ENCODE results near the gene ABCA2. TPM values are rescaled to one million over a fixed set of nuclear protein-coding genes. Genes with fewer than 3 reads are reported as not detected.

The ABCA2 gene
- total and polyA plus RNA-seq, 9 of the 15 experiments (the other 6 are each of a cell fraction or from before 2014, with no cell fraction given): 0.69 to 16.3 (median 6.1) TPM; not detected in 2

DNA sequence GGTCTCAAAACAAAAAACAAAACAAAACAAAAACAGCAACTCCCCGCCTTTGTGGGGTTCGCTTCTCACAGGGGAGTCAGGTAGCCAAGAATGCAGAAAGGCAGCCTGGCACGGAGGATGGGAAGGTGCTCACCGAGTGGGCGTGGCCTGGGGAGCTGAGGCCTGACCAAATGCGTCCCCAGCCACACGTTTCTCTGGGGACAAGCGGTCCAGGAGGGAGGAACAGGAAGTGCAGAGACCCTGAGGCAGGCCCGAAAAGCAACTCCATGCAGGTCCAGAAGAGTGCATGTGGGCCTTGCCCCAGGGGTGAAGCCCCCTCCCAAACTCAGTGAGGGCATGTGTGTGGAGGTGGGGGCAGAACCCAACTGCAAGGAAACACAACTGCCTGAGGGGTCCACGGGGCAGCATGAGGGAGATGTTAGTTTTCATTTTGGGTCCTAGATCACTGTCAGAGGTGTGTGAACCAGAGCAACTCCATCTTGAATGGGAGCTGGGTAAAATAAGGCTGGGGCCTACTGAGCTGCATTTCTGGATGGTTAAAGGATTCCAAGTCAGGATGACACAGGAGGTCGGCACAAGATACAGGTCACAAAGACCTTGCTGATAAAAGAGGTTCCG is 46.7 kb upstream of the ABCA2 start (continued):
- TF ChIP-seq PHB2 (IDR thresholded peaks at IDR 0.05; ENCODE audit: low read depth) (no peak), SNRNP70 (optimal IDR thresholded peaks at IDR 0.05; ENCODE audit: low read depth, low read length) (no peak), GATA2 (CRISPR knock-in tag; IDR thresholded peaks at IDR 0.05) (no peak), COPS2 (conservative IDR thresholded peaks at IDR 0.05) (no peak), FOXP1 (CRISPR knock-in tag; IDR thresholded peaks at IDR 0.05) (no peak), MCM7 (IDR thresholded peaks at IDR 0.05) (no peak), HMG20A (CRISPR knock-in tag; conservative IDR thresholded peaks at IDR 0.05) (peak; percentile 90), SAFB (IDR thresholded peaks at IDR 0.05; ENCODE audit: borderline replicate concordance, low read depth, low read length) (no peak), CXXC5 (CRISPR knock-in tag; IDR thresholded peaks at IDR 0.05) (peak; percentile 96), ZNF282 (CRISPR knock-in tag; IDR thresholded peaks at IDR 0.05) (no peak), ZNF354B (CRISPR knock-in tag; IDR thresholded peaks at IDR 0.05) (peak; percentile 97), HOXB6 (CRISPR knock-in tag; IDR thresholded peaks at IDR 0.05; ENCODE audit: borderline replicate concordance) (peak; percentile 81; the same call in 1 of the 2 replicates), FOXK2 (conservative IDR thresholded peaks at IDR 0.05 in 1 of 2, IDR thresholded peaks at IDR 0.05 in 1 of 2; ENCODE audit: low read depth in 2 of 2) (no peak), ZNF830 (CRISPR knock-in tag; IDR thresholded peaks at IDR 0.05) (peak; percentile 98), RHOXF2B (CRISPR knock-in tag; conservative IDR thresholded peaks at IDR 0.05) (peak; percentile 94), KLF10 (CRISPR knock-in tag; IDR thresholded peaks at IDR 0.05) (peak; percentile 92), PHB (CRISPR knock-in tag; IDR thresholded peaks at IDR 0.05) (peak; percentile 87; the same call in 1 of the 2 replicates), TAF9B (IDR thresholded peaks at IDR 0.05; ENCODE audit: partially characterized antibody) (no peak), NFE2 (IDR thresholded peaks at IDR 0.05; ENCODE audit: low read depth) (no peak)
- TF ChIP-seq, protein P1, sequence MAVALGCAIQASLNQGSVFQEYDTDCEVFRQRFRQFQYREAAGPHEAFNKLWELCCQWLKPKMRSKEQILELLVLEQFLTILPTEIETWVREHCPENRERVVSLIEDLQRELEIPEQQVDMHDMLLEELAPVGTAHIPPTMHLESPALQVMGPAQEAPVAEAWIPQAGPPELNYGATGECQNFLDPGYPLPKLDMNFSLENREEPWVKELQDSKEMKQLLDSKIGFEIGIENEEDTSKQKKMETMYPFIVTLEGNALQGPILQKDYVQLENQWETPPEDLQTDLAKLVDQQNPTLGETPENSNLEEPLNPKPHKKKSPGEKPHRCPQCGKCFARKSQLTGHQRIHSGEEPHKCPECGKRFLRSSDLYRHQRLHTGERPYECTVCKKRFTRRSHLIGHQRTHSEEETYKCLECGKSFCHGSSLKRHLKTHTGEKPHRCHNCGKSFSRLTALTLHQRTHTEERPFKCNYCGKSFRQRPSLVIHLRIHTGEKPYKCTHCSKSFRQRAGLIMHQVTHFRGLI (CRISPR knock-in tag; IDR thresholded peaks at IDR 0.05): peak; percentile 99
- TF ChIP-seq, protein P2, sequence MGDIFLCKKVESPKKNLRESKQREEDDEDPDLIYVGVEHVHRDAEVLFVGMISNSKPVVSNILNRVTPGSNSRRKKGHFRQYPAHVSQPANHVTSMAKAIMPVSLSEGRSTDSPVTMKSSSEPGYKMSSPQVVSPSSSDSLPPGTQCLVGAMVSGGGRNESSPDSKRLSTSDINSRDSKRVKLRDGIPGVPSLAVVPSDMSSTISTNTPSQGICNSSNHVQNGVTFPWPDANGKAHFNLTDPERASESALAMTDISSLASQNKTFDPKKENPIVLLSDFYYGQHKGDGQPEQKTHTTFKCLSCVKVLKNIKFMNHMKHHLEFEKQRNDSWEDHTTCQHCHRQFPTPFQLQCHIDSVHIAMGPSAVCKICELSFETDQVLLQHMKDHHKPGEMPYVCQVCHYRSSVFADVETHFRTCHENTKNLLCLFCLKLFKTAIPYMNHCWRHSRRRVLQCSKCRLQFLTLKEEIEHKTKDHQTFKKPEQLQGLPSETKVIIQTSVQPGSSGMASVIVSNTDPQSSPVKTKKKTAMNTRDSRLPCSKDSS (IDR thresholded peaks at IDR 0.05; ENCODE audit: low read depth, partially characterized antibody): no peak
- TF ChIP-seq, protein P3, sequence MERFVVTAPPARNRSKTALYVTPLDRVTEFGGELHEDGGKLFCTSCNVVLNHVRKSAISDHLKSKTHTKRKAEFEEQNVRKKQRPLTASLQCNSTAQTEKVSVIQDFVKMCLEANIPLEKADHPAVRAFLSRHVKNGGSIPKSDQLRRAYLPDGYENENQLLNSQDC (CRISPR knock-in tag; IDR thresholded peaks at IDR 0.05): no peak
